ENCODE measurements around the gene TCF7L2. TPM values are rescaled to one million over a fixed set of nuclear protein-coding genes. Genes with fewer than 3 reads are reported as not detected.

TCF7L2 gene
- total RNA-seq, 2 donors from 2014 or later: 8.1 to 10.3 TPM

- H3K9me3 Mint-ChIP-seq: no peaks in the 10 kb centered on the region
- ATAC-seq: no peak
- no peaks in the 10 kb centered on the region for H3K36me3 Mint-ChIP-seq
- no peak overlapping the region for H3K4me3 Mint-ChIP-seq
- H3K27me3 Mint-ChIP-seq: peaks cover 0 to 2% of the 10 kb centered on the region in 2 donors
- H3K27ac Mint-ChIP-seq: no peak overlapping the region
- no peak for DNase-seq (ENCODE audit: low spot score)
- no peaks in the 10 kb centered on the region for H3K4me1 Mint-ChIP-seq (ENCODE audit: low read depth in 2 of 2)
Measured at GRCh38 chr10:113019692-113020474, 69.8 kb downstream of the TCF7L2 start.

GRCh38 chr10:113020475-113020753, 70.4 kb downstream of the TCF7L2 start:
- ATAC-seq: no peak
- Mint-ChIP-seq H3K4me3 (no peak overlapping the region), H3K4me1 (ENCODE audit: low read depth in 2 of 2) (no peaks in the 10 kb centered on the region), H3K27me3 (peaks cover 0 to 2% of the 10 kb centered on the region in 2 donors), H3K9me3 (no peaks in the 10 kb centered on the region), H3K27ac (no peak overlapping the region), H3K36me3 (no peaks in the 10 kb centered on the region)
- no peak for DNase-seq (ENCODE audit: low spot score)

GRCh38 chr10:113020838-113021237, 70.8 kb downstream of the TCF7L2 start:
- H3K27me3 Mint-ChIP-seq: peaks cover 0 to 2% of the 10 kb centered on the region in 2 donors
- no peaks in the 10 kb centered on the region for H3K36me3 Mint-ChIP-seq
- ATAC-seq (no peak), DNase-seq (ENCODE audit: low spot score) (no peak)
- H3K9me3 Mint-ChIP-seq: no peaks in the 10 kb centered on the region
- no peak overlapping the region for H3K27ac Mint-ChIP-seq
- H3K4me1 Mint-ChIP-seq (ENCODE audit: low read depth in 2 of 2): no peaks in the 10 kb centered on the region
- no peak overlapping the region for H3K4me3 Mint-ChIP-seq

- Mint-ChIP-seq H3K36me3 (no peaks in the 10 kb centered on the region), H3K4me1 (ENCODE audit: low read depth in 2 of 2) (no peaks in the 10 kb centered on the region), H3K4me3 (no peak overlapping the region), H3K9me3 (no peaks in the 10 kb centered on the region), H3K27me3 (peaks cover 0 to 2% of the 10 kb centered on the region in 2 donors), H3K27ac (no peak overlapping the region)
- DNase-seq (ENCODE audit: low spot score) (no peak), ATAC-seq (no peak)
Measured at GRCh38 chr10:113021268-113022040, 71.4 kb downstream of the TCF7L2 start.

- Mint-ChIP-seq H3K27me3 (peaks cover 3 to 6% of the 10 kb centered on the region in 2 donors), H3K36me3 (no peaks in the 10 kb centered on the region), H3K4me1 (ENCODE audit: low read depth in 2 of 2) (peaks cover 1 to 5% of the 10 kb centered on the region in 2 donors), H3K9me3 (no peaks in the 10 kb centered on the region), H3K4me3 (no peak overlapping the region), H3K27ac (no peak overlapping the region)
- no peak for ATAC-seq
- no peak for DNase-seq (ENCODE audit: low spot score)
Measured at GRCh38 chr10:113022265-113022664, 72.2 kb downstream of the TCF7L2 start.

GRCh38 chr10:113023017-113023416, 73.0 kb downstream of the TCF7L2 start:
- no peak for ATAC-seq
- Mint-ChIP-seq H3K4me1 (ENCODE audit: low read depth in 2 of 2) (peaks cover 9 to 12% of the 10 kb centered on the region in 2 donors), H3K4me3 (no peak overlapping the region), H3K27me3 (peaks cover 10 to 13% of the 10 kb centered on the region in 2 donors), H3K36me3 (no peaks in the 10 kb centered on the region), H3K9me3 (no peaks in the 10 kb centered on the region), H3K27ac (no peak overlapping the region)
- DNase-seq (ENCODE audit: low spot score): no peak

GRCh38 chr10:113024930-113025329, 74.9 kb downstream of the TCF7L2 start:
- Mint-ChIP-seq H3K27ac (no peak overlapping the region), H3K4me1 (ENCODE audit: low read depth in 2 of 2) (peaks cover 9 to 12% of the 10 kb centered on the region in 2 donors)

GRCh38 chr10:113025487-113025886, 75.4 kb downstream of the TCF7L2 start:
- Mint-ChIP-seq H3K4me3 (no peak overlapping the region), H3K4me1 (ENCODE audit: low read depth in 2 of 2) (peaks cover 9 to 12% of the 10 kb centered on the region in 2 donors), H3K36me3 (no peaks in the 10 kb centered on the region), H3K27ac (no peak overlapping the region), H3K27me3 (peaks cover 10 to 16% of the 10 kb centered on the region in 2 donors), H3K9me3 (no peaks in the 10 kb centered on the region)
- no peak for DNase-seq (ENCODE audit: low spot score)
- ATAC-seq: no peak

More at GRCh38 chr10:113024930-113025329, 74.9 kb downstream of the TCF7L2 start:
- no peak for DNase-seq (ENCODE audit: low spot score)
- Mint-ChIP-seq H3K4me3 (no peak overlapping the region), H3K36me3 (no peaks in the 10 kb centered on the region), H3K9me3 (no peaks in the 10 kb centered on the region), H3K27me3 (peaks cover 10 to 16% of the 10 kb centered on the region in 2 donors)
- ATAC-seq: no peak

GRCh38 chr10:113026679-113027078, 76.6 kb downstream of the TCF7L2 start:
- Mint-ChIP-seq H3K27ac (no peak overlapping the region), H3K9me3 (no peaks in the 10 kb centered on the region), H3K4me1 (ENCODE audit: low read depth in 2 of 2) (peaks cover 9 to 12% of the 10 kb centered on the region in 2 donors)

GRCh38 chr10:113027230-113027573, 77.2 kb downstream of the TCF7L2 start:
- DNase-seq (ENCODE audit: low spot score): no peak
- Mint-ChIP-seq H3K36me3 (no peaks in the 10 kb centered on the region), H3K27me3 (peaks cover 10 to 16% of the 10 kb centered on the region in 2 donors), H3K27ac (no peak overlapping the region), H3K4me1 (ENCODE audit: low read depth in 2 of 2) (peaks cover 9 to 12% of the 10 kb centered on the region in 2 donors), H3K9me3 (no peaks in the 10 kb centered on the region), H3K4me3 (no peak overlapping the region)
- ATAC-seq: no peak

More at GRCh38 chr10:113026679-113027078, 76.6 kb downstream of the TCF7L2 start:
- Mint-ChIP-seq H3K4me3 (no peak overlapping the region), H3K36me3 (no peaks in the 10 kb centered on the region), H3K27me3 (peaks cover 10 to 16% of the 10 kb centered on the region in 2 donors)
- no peak for ATAC-seq
- no peak for DNase-seq (ENCODE audit: low spot score)

- H3K4me3 Mint-ChIP-seq: no peak overlapping the region
- DNase-seq (ENCODE audit: low spot score): no peak
- H3K27me3 Mint-ChIP-seq: peaks cover 10 to 16% of the 10 kb centered on the region in 2 donors
- no peaks in the 10 kb centered on the region for H3K9me3 Mint-ChIP-seq
- no peaks in the 10 kb centered on the region for H3K36me3 Mint-ChIP-seq
- H3K27ac Mint-ChIP-seq: no peak overlapping the region
- peaks cover 9 to 12% of the 10 kb centered on the region in 2 donors for H3K4me1 Mint-ChIP-seq (ENCODE audit: low read depth in 2 of 2)
- no peak for ATAC-seq
Measured at GRCh38 chr10:113027574-113028455, 77.8 kb downstream of the TCF7L2 start.

GRCh38 chr10:113028456-113029440, 78.7 kb downstream of the TCF7L2 start:
- no peaks in the 10 kb centered on the region for H3K9me3 Mint-ChIP-seq
- DNase-seq (ENCODE audit: low spot score): no peak
- H3K4me3 Mint-ChIP-seq: no peak overlapping the region
- peaks cover 9 to 12% of the 10 kb centered on the region in 2 donors for H3K4me1 Mint-ChIP-seq (ENCODE audit: low read depth in 2 of 2)
- peaks cover 10 to 16% of the 10 kb centered on the region in 2 donors for H3K27me3 Mint-ChIP-seq
- no peaks in the 10 kb centered on the region for H3K36me3 Mint-ChIP-seq
- no peak for ATAC-seq
- H3K27ac Mint-ChIP-seq: no peak overlapping the region

- H3K27ac Mint-ChIP-seq: no peak overlapping the region
- H3K4me1 Mint-ChIP-seq (ENCODE audit: low read depth in 2 of 2): peaks cover 11 to 12% of the 10 kb centered on the region in 2 donors
- peaks cover 10 to 16% of the 10 kb centered on the region in 2 donors for H3K27me3 Mint-ChIP-seq
- H3K9me3 Mint-ChIP-seq: no peaks in the 10 kb centered on the region
- ATAC-seq (no peak), DNase-seq (ENCODE audit: low spot score) (no peak)
- no peak overlapping the region for H3K4me3 Mint-ChIP-seq
- H3K36me3 Mint-ChIP-seq: no peaks in the 10 kb centered on the region
Measured at GRCh38 chr10:113030453-113030852, 80.4 kb downstream of the TCF7L2 start.
